Chondrocyte (in vitro differentiated cells): ENCODE data around the gene RPIA. TPM values are rescaled to one million over a fixed set of nuclear protein-coding genes. Genes with fewer than 3 reads are reported as not detected.

Source experiments
- DNase-seq: peaks from one replicate; pipeline ENCODE4 v3.0.0; 2021; ENCODE audit warnings: mixed read lengths, low spot score
- H3K27ac Mint-ChIP-seq: one replicate; pipeline ENCODE4 v1.8.0; 2021; ENCODE audit warnings: mild to moderate bottlenecking, moderate library complexity, mixed read lengths; ENCODE audit not compliant: unreplicated experiment
- H3K27me3 Mint-ChIP-seq: 2 replicates; pipeline ENCODE4 v1.8.0; 2021; ENCODE audit warnings: low read depth, mixed read lengths
- H3K36me3 Mint-ChIP-seq: 2 replicates; pipeline ENCODE4 v1.8.0; 2021; ENCODE audit warnings: low read depth, mixed read lengths
- H3K4me1 Mint-ChIP-seq: 2 replicates; pipeline ENCODE4 v1.8.0; 2021; ENCODE audit warnings: low read depth, mild to moderate bottlenecking, mixed read lengths
- H3K4me3 Mint-ChIP-seq: one replicate; pipeline ENCODE4 v1.8.0; 2021; ENCODE audit warnings: mild to moderate bottlenecking, moderate library complexity, mixed read lengths; ENCODE audit not compliant: unreplicated experiment
- H3K9me3 Mint-ChIP-seq: 2 replicates; pipeline ENCODE4 v1.8.0; 2021; ENCODE audit warnings: low read depth, mixed read lengths
- total RNA-seq: library from RNA; stranded (reverse); gene quantifications from 3 replicates; pipeline ENCODE4 v1.2.1, GENCODE V29; 2021
- TF ChIP-seq, protein P1 (sequence below): fragments of 200-600 bp; sonication (generic); IDR thresholded peaks from 2 replicates; pipeline ENCODE4 v1.5.0; 2021; ENCODE audit warnings: antibody characterized with exemption, mild to moderate bottlenecking, moderate library complexity

The RPIA gene
- total RNA-seq, 1 donor from 2014 or later, result 8.6 TPM

DNA sequence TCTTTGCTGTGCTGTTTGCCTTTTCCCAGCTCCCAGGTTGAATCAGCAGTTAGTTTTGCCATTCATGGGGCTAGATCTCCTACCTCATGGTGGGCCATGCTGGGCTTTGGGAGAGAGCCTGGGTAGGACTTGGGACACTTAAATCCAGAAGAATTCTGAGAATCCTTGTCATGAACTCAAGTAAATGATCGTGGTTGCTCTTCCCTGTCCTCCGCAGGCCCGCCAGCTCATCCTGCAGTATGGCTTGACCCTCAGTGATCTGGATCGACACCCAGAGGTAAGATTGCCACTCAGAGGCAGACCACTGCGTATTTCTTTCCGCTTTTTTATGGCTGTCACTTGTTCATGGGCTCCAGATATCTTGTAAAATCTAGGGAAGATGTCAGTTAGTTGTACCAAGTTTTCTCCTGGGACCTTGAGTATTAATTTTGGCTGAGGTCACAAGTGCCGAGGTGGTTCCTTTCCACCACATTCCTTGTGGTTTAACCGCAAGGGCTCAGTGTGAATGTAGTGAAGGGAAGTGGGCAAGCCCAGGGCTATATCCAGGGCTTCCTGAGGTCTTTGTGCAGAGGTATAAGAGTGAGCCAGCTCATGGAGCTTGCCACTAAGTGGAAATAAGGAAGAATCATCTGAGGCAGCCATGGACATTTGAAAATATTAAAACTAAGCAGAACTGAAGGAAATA, 37.7 kb downstream of the RPIA start:
- Mint-ChIP-seq H3K4me1 (peaks cover 17% of the 10 kb centered on the region), H3K27me3 (no peaks in the 10 kb centered on the region), H3K36me3 (peaks cover 3% of the 10 kb centered on the region), H3K27ac (no peak overlapping the region), H3K9me3 (no peaks in the 10 kb centered on the region), H3K4me3 (no peak overlapping the region)
- no peak for DNase-seq
- TF ChIP-seq, protein P1, sequence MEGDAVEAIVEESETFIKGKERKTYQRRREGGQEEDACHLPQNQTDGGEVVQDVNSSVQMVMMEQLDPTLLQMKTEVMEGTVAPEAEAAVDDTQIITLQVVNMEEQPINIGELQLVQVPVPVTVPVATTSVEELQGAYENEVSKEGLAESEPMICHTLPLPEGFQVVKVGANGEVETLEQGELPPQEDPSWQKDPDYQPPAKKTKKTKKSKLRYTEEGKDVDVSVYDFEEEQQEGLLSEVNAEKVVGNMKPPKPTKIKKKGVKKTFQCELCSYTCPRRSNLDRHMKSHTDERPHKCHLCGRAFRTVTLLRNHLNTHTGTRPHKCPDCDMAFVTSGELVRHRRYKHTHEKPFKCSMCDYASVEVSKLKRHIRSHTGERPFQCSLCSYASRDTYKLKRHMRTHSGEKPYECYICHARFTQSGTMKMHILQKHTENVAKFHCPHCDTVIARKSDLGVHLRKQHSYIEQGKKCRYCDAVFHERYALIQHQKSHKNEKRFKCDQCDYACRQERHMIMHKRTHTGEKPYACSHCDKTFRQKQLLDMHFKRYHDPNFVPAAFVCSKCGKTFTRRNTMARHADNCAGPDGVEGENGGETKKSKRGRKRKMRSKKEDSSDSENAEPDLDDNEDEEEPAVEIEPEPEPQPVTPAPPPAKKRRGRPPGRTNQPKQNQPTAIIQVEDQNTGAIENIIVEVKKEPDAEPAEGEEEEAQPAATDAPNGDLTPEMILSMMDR, result no peak

DNA sequence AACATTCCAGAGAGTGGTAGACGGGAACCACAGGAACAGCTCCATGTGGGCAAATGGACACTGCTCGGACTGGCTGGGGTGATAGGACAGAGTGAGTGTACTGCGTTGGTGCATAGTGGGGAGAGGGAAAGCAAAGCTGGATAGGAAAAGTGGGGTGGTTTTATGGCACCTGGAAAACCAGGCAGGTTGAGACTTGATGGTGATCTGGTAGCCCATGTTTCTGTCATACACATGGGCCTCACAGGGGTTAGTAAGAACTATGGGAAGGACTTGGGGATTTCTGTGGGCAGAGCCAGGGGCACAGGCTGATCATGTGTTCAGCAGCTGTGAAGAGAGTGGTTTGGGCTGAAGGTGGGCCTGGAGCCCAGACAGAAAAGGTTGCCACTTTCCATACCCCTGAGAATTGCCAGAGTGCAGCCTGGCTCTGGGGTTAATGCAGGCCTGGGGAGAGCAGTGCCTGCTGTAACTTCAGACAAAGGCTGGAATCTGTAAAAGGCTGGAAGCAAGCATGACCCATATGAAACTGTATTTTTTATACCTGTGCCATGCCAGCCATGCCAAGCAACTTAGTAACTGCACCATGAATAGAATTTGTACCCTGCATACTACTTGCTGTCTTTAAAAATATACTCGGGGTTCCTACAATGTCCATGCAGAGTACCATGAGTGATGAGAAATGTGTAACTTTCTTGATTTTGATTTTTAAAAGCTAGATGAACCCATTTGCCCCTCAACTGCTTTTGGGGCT, 41.9 kb downstream of the RPIA start:
- Mint-ChIP-seq H3K9me3 (no peaks in the 10 kb centered on the region), H3K4me3 (no peak overlapping the region), H3K27me3 (no peaks in the 10 kb centered on the region), H3K4me1 (peaks cover 17% of the 10 kb centered on the region), H3K27ac (no peak overlapping the region), H3K36me3 (peaks cover 8% of the 10 kb centered on the region)
- TF ChIP-seq, protein P1, result no peak
- no peak for DNase-seq

DNA sequence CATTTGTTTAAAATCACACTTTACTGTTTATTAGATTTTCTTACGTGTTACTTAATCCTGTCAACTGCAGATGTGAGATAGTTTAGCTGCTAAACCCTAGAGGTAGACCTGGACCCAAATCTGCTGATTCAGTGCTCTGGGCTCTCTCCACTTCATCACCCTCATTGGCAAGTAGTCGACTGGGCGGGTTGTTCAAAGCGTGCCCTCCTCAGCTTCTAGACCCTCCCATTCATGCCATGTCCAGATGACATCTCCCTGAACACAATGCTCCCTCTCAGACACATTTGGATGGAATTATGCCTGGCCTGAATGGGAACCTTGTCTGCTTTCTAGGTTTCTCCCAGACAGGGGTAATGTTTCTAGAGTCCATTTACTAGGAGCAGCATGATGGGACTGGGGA, 43.7 kb downstream of the RPIA start:
- peaks cover 5% of the 10 kb centered on the region for H3K4me1 Mint-ChIP-seq
- no peaks in the 10 kb centered on the region for H3K9me3 Mint-ChIP-seq
- H3K27me3 Mint-ChIP-seq, result no peaks in the 10 kb centered on the region
- H3K27ac Mint-ChIP-seq, result no peak overlapping the region
- no peak overlapping the region for H3K4me3 Mint-ChIP-seq
- TF ChIP-seq, protein P1, result no peak
- peaks cover 6% of the 10 kb centered on the region for H3K36me3 Mint-ChIP-seq
- DNase-seq, result no peak

DNA sequence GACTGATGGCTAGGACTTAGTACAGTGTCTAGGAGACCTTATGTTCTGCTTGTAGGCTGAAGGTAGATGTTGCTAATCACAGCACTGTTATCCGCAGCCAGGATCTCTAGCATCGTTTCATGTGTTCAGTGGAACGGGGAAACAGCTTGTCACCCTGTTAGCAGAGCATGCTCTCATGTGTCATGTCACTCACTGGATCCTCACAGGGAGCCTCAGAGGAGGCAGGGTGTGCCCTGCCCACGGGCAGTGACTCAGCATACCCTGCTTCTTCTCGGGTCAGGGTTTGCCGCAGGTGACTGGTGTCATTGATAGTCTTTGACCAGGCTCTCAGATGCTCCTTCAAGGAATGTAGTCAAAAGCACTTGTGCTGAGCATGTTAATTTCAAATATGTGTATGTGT, 44.4 kb downstream of the RPIA start:
- TF ChIP-seq, protein P1, result no peak
- peaks cover 5% of the 10 kb centered on the region for H3K4me1 Mint-ChIP-seq
- H3K27me3 Mint-ChIP-seq, result no peaks in the 10 kb centered on the region
- H3K4me3 Mint-ChIP-seq, result no peak overlapping the region
- no peaks in the 10 kb centered on the region for H3K9me3 Mint-ChIP-seq
- H3K27ac Mint-ChIP-seq, result no peak overlapping the region
- no peak for DNase-seq
- peaks cover 8% of the 10 kb centered on the region for H3K36me3 Mint-ChIP-seq

DNA sequence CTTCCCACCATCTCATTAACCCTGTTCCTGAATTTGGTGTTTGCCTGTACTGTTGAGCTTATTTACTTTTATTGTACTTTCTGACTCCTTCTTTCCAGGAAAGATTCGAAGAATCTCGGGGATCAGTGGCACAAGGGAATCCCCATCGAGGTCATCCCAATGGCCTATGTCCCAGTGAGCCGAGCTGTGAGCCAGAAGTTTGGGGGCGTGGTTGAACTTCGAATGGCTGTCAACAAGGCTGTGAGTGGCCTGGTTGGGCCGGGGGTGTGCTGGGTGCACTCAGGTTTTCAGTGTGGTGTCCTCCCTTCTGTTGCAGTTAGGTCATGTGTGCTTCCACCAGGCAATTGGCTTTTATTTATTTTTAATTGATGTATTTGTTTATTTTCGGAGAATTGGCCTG, 45.0 kb downstream of the RPIA start:
- TF ChIP-seq, protein P1, result no peak
- Mint-ChIP-seq H3K4me1 (peaks cover 5% of the 10 kb centered on the region), H3K27ac (no peak overlapping the region), H3K9me3 (no peaks in the 10 kb centered on the region), H3K27me3 (no peaks in the 10 kb centered on the region), H3K4me3 (no peak overlapping the region), H3K36me3 (peaks cover 13% of the 10 kb centered on the region)
- DNase-seq, result no peak
